GM12892 (cell line): ENCODE data around the gene F2RL1.

Experiments used
- POLR2A ChIP-seq: IDR thresholded peaks from 2 replicates; pipeline ENCODE4 v1.6.1; 2011; ENCODE audit warnings: low read depth, low read length, control low read depth
- POLR2AphosphoS5 ChIP-seq: IDR thresholded peaks from 2 replicates; pipeline ENCODE4 v1.6.1; 2011; ENCODE audit warnings: low read depth, low read length, control low read depth

DNA sequence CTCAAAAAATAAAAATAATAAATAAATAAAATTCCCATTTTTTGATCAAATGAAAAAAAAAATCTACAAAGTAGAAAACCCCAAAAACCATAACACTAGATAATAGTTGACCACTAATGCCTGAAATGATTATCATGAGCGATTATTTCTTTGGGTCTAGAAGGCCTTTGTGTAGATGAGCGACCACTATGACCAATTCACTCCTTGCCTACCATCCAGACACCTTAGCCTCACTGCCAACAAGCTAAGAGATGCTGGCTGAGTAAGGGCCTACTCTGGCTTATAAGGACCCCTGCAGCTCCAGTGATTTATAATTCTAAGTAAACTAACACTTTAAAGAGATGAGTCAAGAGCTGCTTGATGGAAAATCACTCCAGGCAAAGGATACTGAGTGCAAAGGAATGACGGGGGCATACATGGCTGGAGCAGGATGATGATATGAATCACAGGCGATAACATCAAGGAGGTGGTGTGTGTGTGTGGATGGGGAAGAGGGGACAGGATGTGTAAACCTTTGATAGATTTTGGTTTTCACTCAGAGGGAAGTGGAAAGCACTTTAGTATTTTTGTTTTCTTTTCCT, 4.8 kb upstream of the F2RL1 start:
- no peak for TF ChIP-seq POLR2AphosphoS5
- TF ChIP-seq POLR2A, result no peak
